Epithelial cell of proximal tubule (primary cell): ENCODE results near the gene RPS6KC1. TPM values are rescaled to one million over a fixed set of nuclear protein-coding genes. Genes with fewer than 3 reads are reported as not detected.

ENCODE experiments used
- DNase-seq: peaks from one replicate; pipeline ENCODE4 v3.0.0-alpha.2; 2011; ENCODE audit warnings: low read depth
- H3K4me3 ChIP-seq: 2 replicates; pipeline ENCODE4 v1.5.1; 2011; ENCODE audit warnings: low read depth, mild to moderate bottlenecking, low read length
- total RNA-seq: library from RNA; depleted of rRNA; stranded (reverse); fragments of >200 nt; gene quantifications from 2 replicates; pipeline ENCODE4 v1.2.3, GENCODE V29; 2015
- TF ChIP-seq, protein P1 (sequence below): conservative IDR thresholded peaks from 2 replicates; pipeline ENCODE4 v1.5.1; 2012; ENCODE audit warnings: low read depth, mild to moderate bottlenecking, low read length

The RPS6KC1 gene
- total RNA-seq, 1 donor from 2014 or later, result 8.5 TPM

DNA sequence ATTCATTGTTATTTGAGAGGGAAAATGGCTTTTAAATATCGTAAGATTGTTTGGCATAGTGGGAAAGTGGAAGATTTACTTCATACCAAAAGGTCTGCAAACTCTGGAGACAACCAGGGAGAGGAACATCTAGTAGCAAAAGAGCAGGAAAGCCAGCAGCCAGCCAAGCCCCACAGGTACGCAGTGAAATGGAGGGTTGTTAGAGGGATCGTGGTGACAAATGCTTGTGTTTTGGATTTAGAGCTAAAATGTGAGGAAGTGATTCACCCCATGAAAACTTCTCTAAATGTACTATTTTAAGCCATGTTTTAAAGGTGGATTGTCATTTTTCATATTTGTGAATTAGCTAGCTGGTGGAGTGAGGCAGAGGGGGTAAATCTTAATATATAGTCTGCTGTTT is 69.3 kb downstream of the RPS6KC1 start:
- no peak overlapping the region for H3K4me3 ChIP-seq
- no peak for DNase-seq
- TF ChIP-seq, protein P1, sequence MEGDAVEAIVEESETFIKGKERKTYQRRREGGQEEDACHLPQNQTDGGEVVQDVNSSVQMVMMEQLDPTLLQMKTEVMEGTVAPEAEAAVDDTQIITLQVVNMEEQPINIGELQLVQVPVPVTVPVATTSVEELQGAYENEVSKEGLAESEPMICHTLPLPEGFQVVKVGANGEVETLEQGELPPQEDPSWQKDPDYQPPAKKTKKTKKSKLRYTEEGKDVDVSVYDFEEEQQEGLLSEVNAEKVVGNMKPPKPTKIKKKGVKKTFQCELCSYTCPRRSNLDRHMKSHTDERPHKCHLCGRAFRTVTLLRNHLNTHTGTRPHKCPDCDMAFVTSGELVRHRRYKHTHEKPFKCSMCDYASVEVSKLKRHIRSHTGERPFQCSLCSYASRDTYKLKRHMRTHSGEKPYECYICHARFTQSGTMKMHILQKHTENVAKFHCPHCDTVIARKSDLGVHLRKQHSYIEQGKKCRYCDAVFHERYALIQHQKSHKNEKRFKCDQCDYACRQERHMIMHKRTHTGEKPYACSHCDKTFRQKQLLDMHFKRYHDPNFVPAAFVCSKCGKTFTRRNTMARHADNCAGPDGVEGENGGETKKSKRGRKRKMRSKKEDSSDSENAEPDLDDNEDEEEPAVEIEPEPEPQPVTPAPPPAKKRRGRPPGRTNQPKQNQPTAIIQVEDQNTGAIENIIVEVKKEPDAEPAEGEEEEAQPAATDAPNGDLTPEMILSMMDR, result no peak

DNA sequence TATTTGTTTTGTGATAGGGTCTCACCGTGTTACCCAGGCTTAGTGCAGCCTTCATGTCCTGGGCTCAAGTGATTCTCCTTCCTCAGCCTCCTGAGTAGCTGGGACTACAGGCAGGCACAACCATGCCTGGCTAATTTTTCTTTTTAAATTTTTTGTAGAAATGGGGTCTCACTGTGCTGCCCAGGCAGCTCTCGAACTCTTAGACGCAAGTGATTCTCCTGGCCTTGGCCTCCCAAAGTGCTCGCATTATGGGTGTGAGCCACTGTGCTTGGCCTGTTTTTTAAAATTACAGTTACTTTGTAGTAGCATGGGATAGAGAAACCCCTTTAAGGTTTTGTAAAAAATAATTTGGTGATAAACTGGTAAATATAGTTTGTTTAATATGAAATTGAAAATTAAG is 69.9 kb downstream of the RPS6KC1 start:
- H3K4me3 ChIP-seq, result no peak overlapping the region
- TF ChIP-seq, protein P1, result no peak
- no peak for DNase-seq

GRCh38 chr1:213122514-213122929 is 71.5 kb downstream of the RPS6KC1 start:
- TF ChIP-seq, protein P1, result peak; percentile 48
- no peak overlapping the region for H3K4me3 ChIP-seq
- DNase-seq, result peak; percentile 18

DNA sequence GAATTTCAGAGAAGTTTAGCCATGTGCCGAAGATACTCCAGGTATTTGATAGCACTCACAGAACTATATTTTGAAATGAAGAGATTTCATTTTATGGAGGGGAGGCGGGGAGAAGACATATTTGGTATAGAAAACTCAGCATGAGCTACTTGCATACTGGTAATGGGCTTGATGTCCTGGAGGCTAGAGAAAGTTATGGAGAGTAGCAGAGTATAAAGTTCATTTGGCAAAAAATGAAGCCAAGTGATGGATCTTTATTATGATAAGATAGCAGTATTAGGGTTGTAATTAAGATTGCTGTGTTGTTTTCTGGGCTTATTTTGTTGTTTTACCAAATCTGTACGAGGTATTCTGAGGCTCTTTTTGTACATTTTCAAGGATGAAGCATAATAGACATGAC is 72.0 kb downstream of the RPS6KC1 start:
- TF ChIP-seq, protein P1, result no peak
- H3K4me3 ChIP-seq, result no peak overlapping the region
- no peak for DNase-seq

DNA sequence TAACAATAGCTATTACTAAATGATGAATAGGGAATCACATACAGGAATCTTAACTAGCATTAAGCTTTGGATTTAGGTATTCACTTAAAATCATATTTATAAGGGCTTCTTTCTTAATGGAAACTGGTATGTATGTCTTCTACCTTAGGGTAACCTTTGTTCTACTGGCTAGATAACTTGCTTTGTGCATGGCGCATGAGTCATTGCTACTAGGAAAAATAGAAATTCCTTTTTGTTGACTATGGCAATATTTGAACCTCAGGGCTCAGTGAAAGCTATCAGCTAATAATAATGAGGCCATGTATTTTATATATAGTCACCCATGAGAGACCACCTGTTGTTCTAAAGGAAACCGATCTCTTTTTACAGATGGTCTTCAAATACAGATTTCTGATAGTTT is 72.5 kb downstream of the RPS6KC1 start:
- TF ChIP-seq, protein P1, result no peak
- H3K4me3 ChIP-seq, result no peak overlapping the region
- peak; percentile 47 for DNase-seq

DNA sequence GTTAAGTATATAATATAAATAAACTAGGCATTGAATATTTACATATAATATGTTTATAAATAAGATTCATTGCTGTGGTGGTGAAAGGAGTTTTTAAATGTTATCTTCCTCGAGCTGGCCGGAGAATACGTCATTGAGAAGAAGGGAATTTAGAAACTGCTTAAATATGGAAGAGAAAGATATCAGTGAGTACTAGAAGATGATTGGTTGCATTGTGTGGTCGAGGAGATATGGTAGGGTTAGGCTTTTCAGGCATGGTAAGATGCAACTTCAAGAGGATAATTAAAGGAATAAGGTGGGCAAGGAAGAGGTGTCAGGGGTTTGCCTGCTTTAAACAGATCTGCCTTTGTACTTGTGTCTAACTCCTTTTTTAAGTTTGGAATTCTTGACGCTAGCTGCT is 73.5 kb downstream of the RPS6KC1 start:
- TF ChIP-seq, protein P1, result no peak
- H3K4me3 ChIP-seq, result no peak overlapping the region
- no peak for DNase-seq

DNA sequence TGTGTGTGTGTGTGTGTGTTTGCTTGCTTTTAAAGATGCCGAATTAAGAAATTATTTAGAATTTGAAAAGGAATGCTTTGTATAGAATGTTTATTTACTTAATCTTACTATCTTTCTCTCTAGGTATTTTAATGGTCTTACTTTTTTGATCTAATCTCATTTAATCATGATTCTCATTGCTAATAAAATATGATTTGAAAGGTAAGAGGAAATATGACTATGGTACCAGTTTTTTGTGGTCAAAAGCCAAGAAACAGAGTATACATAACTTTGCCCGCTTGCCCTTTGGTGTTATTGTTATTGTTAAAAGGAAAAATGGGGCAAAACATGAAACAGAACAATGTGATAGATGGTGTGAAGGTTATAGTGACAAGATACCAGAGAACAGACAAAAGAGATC is 74.6 kb downstream of the RPS6KC1 start:
- no peak overlapping the region for H3K4me3 ChIP-seq
- TF ChIP-seq, protein P1, result no peak
- no peak for DNase-seq
